Retinal pigment epithelial cell (primary cell): ENCODE results near the gene ATPAF1.

Source experiments
- DNase-seq: peaks from one replicate; pipeline ENCODE4 v3.0.0-alpha.2; 2010; ENCODE audit warnings: low read depth
- H3K4me3 ChIP-seq: 2 replicates; pipeline ENCODE4 v1.5.1; 2011; ENCODE audit warnings: mild to moderate bottlenecking, low read length, control low read depth, moderate library complexity
- CTCF ChIP-seq: conservative IDR thresholded peaks from 2 replicates; pipeline ENCODE4 v1.5.1; 2011; ENCODE audit warnings: low read depth, low read length, control low read depth, inconsistent platforms

ATPAF1 gene

GRCh38 chr1:46611691-46612221 is 56.4 kb downstream of the ATPAF1 start:
- no peak for DNase-seq
- no peak for TF ChIP-seq CTCF
- H3K4me3 ChIP-seq, result no peak overlapping the region

GRCh38 chr1:46607345-46608130 is 60.6 kb downstream of the ATPAF1 start:
- no peak overlapping the region for H3K4me3 ChIP-seq
- TF ChIP-seq CTCF, result no peak
- no peak for DNase-seq

DNA sequence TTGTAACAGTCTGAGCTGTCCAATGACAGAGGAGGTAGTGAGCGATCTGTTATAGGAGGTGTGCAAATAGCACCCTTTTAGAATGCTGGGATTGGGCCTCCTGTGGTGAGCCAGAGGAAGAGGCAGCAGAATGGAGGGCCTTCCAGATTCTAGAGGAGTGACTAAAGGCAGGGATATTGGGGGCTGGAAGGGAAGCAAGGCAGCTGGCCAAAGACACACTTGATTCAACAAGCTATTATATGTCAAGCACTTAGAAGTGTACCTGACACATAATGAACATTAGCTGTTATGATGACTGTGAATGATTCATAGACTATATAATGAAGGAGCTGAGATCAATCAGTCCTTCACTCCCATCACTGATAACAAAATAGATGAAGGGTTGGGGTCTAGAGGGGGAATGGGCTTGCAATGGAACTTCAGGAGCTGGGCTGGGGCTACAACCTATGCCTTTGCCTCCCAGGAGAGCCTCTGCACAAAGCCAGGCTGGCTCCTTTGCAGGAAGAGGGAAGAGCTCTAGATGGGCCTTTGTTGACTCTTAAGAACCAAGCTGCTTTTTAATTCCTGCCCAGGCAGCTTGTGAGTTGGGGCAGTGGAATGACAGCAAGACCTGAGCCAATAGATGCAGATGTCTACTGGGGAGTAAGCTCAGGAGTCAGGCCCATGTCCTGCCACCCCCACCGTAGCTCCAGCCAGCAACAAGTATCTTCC is 61.8 kb downstream of the ATPAF1 start:
- no peak for DNase-seq
- H3K4me3 ChIP-seq, result no peak overlapping the region
- TF ChIP-seq CTCF, result no peak

DNA sequence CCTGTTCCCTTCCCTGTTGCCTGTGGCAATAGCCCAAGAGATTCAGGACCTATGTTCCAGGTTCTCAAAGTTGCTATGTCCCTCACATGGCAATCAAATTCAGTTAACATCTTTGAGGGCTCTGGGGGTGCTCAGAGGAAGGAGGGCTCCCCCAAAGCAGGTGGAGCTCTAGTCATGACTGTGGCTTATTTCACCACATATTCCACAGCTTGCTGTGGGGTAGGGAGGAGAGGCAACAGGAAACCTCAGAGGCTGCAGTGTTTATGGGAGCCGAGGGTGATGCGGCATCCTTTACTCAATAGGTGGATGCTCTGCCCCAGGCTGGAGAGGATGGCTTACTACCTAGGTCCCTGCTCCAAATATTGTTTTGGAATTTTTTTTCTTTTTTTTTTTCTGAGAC is 62.9 kb downstream of the ATPAF1 start:
- no peak overlapping the region for H3K4me3 ChIP-seq
- no peak for DNase-seq
- no peak for TF ChIP-seq CTCF

- peak; percentile 20 for TF ChIP-seq CTCF
- DNase-seq, result peak; percentile 68
- peak within 1 kb of the TSS; percentile 92 for H3K4me3 ChIP-seq
These were observed 64.2 kb downstream of the ATPAF1 start, which contains the start of gene MKNK1 for GRCh38 chr1:46603858-46604549. MKNK1 (minus strand) TSS chr1:46604268; CDS start chr1:46583327, 20,941 bp downstream.

DNA sequence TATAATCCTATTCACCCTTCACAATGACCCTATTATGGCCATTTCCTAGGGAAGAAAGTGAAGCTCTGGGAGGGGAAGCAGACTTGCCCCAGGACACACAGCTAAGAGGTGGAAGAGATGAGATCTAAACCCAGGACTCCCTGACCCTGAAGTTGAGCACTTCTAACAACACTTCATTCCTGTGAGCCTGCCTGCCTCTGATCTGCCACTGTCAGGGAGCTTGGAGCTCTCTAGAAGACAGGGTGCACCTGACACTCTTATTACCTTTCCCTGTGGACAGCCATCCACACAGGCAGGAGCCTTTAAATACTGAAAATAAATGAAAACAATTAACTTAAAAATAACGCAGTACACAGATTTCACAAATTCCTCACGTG is 64.7 kb downstream of the ATPAF1 start:
- no peak for DNase-seq
- TF ChIP-seq CTCF, result no peak
- peak overlapping the region; percentile 92 for H3K4me3 ChIP-seq
